Peyer's patch (tissue), 4 donors: ENCODE results near the gene REEP2. TPM values are rescaled to one million over a fixed set of nuclear protein-coding genes. Genes with fewer than 3 reads are reported as not detected.
A peak's percentile ranks its signal among the peaks of the same experiment; 100 is the strongest.

ENCODE experiments used
- DNase-seq, 3 donors: peaks; one replicate each; pipeline ENCODE4 v3.0.0-alpha.2; 2017 to 2019
- H3K27ac ChIP-seq, 4 donors: fragments of 200-600 bp; sonication (generic); one replicate each; pipeline ENCODE4 v1.5.1; 2016 to 2019
- H3K27me3 ChIP-seq, 2 donors: fragments of 200-600 bp; sonication (generic); one replicate each; pipeline ENCODE4 v1.5.1; 2019
- H3K36me3 ChIP-seq, 3 donors: fragments of 200-600 bp; sonication (generic); one replicate each; pipeline ENCODE4 v1.5.1; 2016 to 2019
- H3K4me1 ChIP-seq, 4 donors: fragments of 200-600 bp; sonication (generic); one replicate each; pipeline ENCODE4 v1.5.1; 2016 to 2019
- H3K4me3 ChIP-seq, 4 donors: fragments of 200-600 bp; sonication (generic); 1 replicate in 3 of 4; 2 replicates in 1 of 4; pipeline ENCODE4 v1.5.1; 2016 to 2019; ENCODE audit warnings: mild to moderate bottlenecking in 1 of 4
- H3K9me3 ChIP-seq, 4 donors: fragments of 200-600 bp; sonication (generic); one replicate each; pipeline ENCODE4 v1.5.1; 2016 to 2019; ENCODE audit warnings: mild to moderate bottlenecking in 1 of 4
- CTCF ChIP-seq, 6 experiments: fragments of 450-650 bp in 4 of 6; fragments of 200-600 bp in 2 of 6; sonication (generic) in 1 of 6; IDR thresholded peaks; one replicate each; pipeline ENCODE4 v1.5.1; 2017 to 2019; ENCODE audit warnings: antibody characterized with exemption in 6 of 6, mild to moderate bottlenecking in 3 of 6, moderate library complexity in 1 of 6
- POLR2A ChIP-seq, 2 donors: fragments of 450-650 bp; IDR thresholded peaks; one replicate each; pipeline ENCODE4 v1.5.1; 2017; ENCODE audit warnings: antibody characterized with exemption in 2 of 2, mild to moderate bottlenecking in 2 of 2, moderate library complexity in 2 of 2
- total RNA-seq, 4 donors: library from RNA; depleted of rRNA; stranded (reverse); fragments of >200 nt; gene quantifications; one replicate each; pipeline ENCODE4 v1.1.0, GENCODE V29; 2016

The REEP2 gene
- total RNA-seq, 4 donors from 2014 or later = 1.7 to 10.7 (median 2.1) TPM

DNA sequence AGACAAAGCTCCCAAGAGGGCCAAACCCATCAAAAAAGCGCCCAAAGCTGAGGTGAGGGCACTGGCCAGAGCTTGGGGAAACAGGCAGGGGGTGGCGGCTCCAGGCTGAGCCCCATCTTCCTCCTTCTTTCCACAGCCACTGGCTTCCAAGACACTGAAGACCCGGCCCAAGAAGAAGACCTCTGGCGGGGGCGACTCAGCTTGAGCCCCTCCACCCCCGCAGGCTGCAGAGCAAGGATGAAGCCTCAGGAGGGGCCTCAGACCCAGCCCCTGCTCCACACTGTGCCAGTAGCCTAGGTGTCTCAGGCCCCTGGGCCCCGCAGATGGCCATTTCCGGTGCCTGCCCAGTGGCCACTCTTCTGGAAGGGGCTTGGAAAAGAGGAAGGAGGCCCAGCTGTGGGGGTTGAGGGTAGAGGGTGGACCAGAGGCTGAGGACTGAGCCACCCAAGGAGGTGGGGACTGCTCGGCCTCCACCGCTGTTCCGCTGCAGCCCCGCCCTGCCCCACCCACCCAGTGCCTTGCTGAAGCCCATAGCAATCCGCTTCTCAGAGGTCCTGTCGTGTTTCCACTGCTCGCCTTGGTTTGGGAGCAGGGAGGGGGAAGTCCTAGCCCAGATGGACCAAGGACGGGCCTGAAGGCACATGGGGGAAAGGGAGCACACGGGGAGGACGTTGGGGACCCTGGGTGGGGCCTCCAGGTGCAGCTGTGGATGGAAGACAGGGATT, 6.9 kb downstream of the REEP2 start:
- Histone ChIP-seq H3K9me3 (no peaks in the 10 kb centered on the region), H3K4me1 (peaks cover 0 to 8% (median 0%) of the 10 kb centered on the region in 4 donors), H3K4me3 (peak overlapping the region in 1 of 4 donors; percentile 24), H3K36me3 (no peaks in the 10 kb centered on the region), H3K27me3 (no peaks in the 10 kb centered on the region), H3K27ac (no peak overlapping the region)
- peak in 1 of 3 donors; percentile 50 for DNase-seq
- TF ChIP-seq CTCF (IDR thresholded peaks at IDR 0.05) = no peak
- TF ChIP-seq POLR2A (IDR thresholded peaks at IDR 0.05) = no peak

GRCh38 chr5:138448070-138448469, 9.2 kb downstream of the REEP2 start:
- Histone ChIP-seq H3K27me3 (no peaks in the 10 kb centered on the region), H3K9me3 (no peaks in the 10 kb centered on the region), H3K36me3 (no peaks in the 10 kb centered on the region), H3K4me1 (peaks cover 0 to 8% (median 0%) of the 10 kb centered on the region in 4 donors), H3K27ac (no peak overlapping the region), H3K4me3 (no peak overlapping the region)
- TF ChIP-seq CTCF (IDR thresholded peaks at IDR 0.05) = no peak
- no peak for TF ChIP-seq POLR2A (IDR thresholded peaks at IDR 0.05)
- no peak for DNase-seq

GRCh38 chr5:138448481-138449398, 9.9 kb downstream of the REEP2 start:
- H3K36me3 ChIP-seq = no peaks in the 10 kb centered on the region
- no peaks in the 10 kb centered on the region for H3K27me3 ChIP-seq
- H3K27ac ChIP-seq = no peak overlapping the region
- peaks cover 0 to 8% (median 0%) of the 10 kb centered on the region in 4 donors for H3K4me1 ChIP-seq
- no peak for DNase-seq
- H3K4me3 ChIP-seq = no peak overlapping the region
- TF ChIP-seq CTCF (IDR thresholded peaks at IDR 0.05) = no peak
- TF ChIP-seq POLR2A (IDR thresholded peaks at IDR 0.05) = no peak
- H3K9me3 ChIP-seq = no peaks in the 10 kb centered on the region

GRCh38 chr5:138449501-138450239, 10.8 kb downstream of the REEP2 start:
- peak; percentile 65 to 97 (median 94) for TF ChIP-seq CTCF (IDR thresholded peaks at IDR 0.05)
- no peak for TF ChIP-seq POLR2A (IDR thresholded peaks at IDR 0.05)
- peak; percentile 80 to 93 (median 88) for DNase-seq
- peaks cover 0 to 8% (median 0%) of the 10 kb centered on the region in 4 donors for H3K4me1 ChIP-seq
- no peak overlapping the region for H3K27ac ChIP-seq
- no peaks in the 10 kb centered on the region for H3K9me3 ChIP-seq
- no peaks in the 10 kb centered on the region for H3K36me3 ChIP-seq
- no peak overlapping the region for H3K4me3 ChIP-seq
- no peaks in the 10 kb centered on the region for H3K27me3 ChIP-seq

- no peaks in the 10 kb centered on the region for H3K27me3 ChIP-seq
- DNase-seq = no peak
- TF ChIP-seq POLR2A (IDR thresholded peaks at IDR 0.05) (no peak), CTCF (IDR thresholded peaks at IDR 0.05) (no peak)
- H3K36me3 ChIP-seq = no peaks in the 10 kb centered on the region
- no peaks in the 10 kb centered on the region for H3K9me3 ChIP-seq
- peaks cover 0 to 8% (median 0%) of the 10 kb centered on the region in 4 donors for H3K4me1 ChIP-seq
- no peak overlapping the region for H3K4me3 ChIP-seq
- H3K27ac ChIP-seq = no peak overlapping the region
These were observed 12.1 kb downstream of the REEP2 start for GRCh38 chr5:138450971-138451370.
